ENCODE data around the gene PPIG.

GRCh38 chr2:169649278-169649677, 65.1 kb downstream of the PPIG start:
- TF ChIP-seq CTCF (IDR thresholded peaks at IDR 0.05; ENCODE audit: low read depth, low read length, missing input control) (no peak), ZBTB33 (IDR thresholded peaks at IDR 0.05) (no peak), TAF1 (conservative IDR thresholded peaks at IDR 0.05) (no peak), MAX (IDR thresholded peaks at IDR 0.05) (no peak), EGR1 (IDR thresholded peaks at IDR 0.05; ENCODE audit: low read depth in 2 of 2) (no peak), GABPA (IDR thresholded peaks at IDR 0.05 in 1 of 2, conservative IDR thresholded peaks at IDR 0.05 in 1 of 2) (no peak), JUND (IDR thresholded peaks at IDR 0.05) (no peak), REST (IDR thresholded peaks at IDR 0.05) (no peak), RAD21 (IDR thresholded peaks at IDR 0.05) (no peak), HNF4A (conservative IDR thresholded peaks at IDR 0.05) (no peak), RXRA (IDR thresholded peaks at IDR 0.05) (no peak), FOXA1 (IDR thresholded peaks at IDR 0.05) (no peak), NR2F2 (IDR thresholded peaks at IDR 0.05) (no peak), ATF3 (IDR thresholded peaks at IDR 0.05) (no peak)
